Neural cell (in vitro differentiated cells): ENCODE results near the gene SLITRK5. TPM values are rescaled to one million over a fixed set of nuclear protein-coding genes. Genes with fewer than 3 reads are reported as not detected.

Experiments used
- H2AFZ ChIP-seq: fragments of 200-600, 300-800 bp; sonication (generic), shearing (Covaris generic); 2 replicates; pipeline ENCODE4 v1.6.0; 2014; ENCODE audit warnings: low read depth, mild to moderate bottlenecking, antibody characterized with exemption, low read length, moderate library complexity
- H3F3A ChIP-seq: fragments of 200-600 bp; shearing (Covaris generic); 2 replicates; pipeline ENCODE4 v1.6.1; 2016; ENCODE audit warnings: mild to moderate bottlenecking, moderate library complexity, mixed read lengths, antibody characterized with exemption, low read length; ENCODE audit not compliant: insufficient read depth, poor library complexity, severe bottlenecking
- H3K27ac ChIP-seq: fragments of 200-600, 300-800 bp; sonication (generic), shearing (Covaris generic); 2 replicates; pipeline ENCODE4 v1.5.1; 2014; ENCODE audit warnings: mild to moderate bottlenecking, low read length, moderate library complexity
- H3K27me3 ChIP-seq: fragments of 300-800, 200-600 bp; sonication (generic), shearing (Covaris generic); 2 replicates; pipeline ENCODE4 v1.6.0; 2014; ENCODE audit warnings: mild to moderate bottlenecking, low read depth, low read length, moderate library complexity; ENCODE audit not compliant: insufficient read depth
- H3K36me3 ChIP-seq: fragments of 300-800, 200-600 bp; sonication (generic), shearing (Covaris generic); 2 replicates; pipeline ENCODE4 v1.5.1; 2014; ENCODE audit warnings: mild to moderate bottlenecking, antibody characterized with exemption, low read length, moderate library complexity; ENCODE audit not compliant: insufficient read depth
- H3K4me2 ChIP-seq: fragments of 300-800, 200-600 bp; sonication (generic), shearing (Covaris generic); 2 replicates; pipeline ENCODE4 v1.6.0; 2014; ENCODE audit warnings: mild to moderate bottlenecking, low read length
- H3K4me3 ChIP-seq: fragments of 300-800, 200-600 bp; sonication (generic), shearing (Covaris generic); 2 replicates; pipeline ENCODE4 v1.5.1; 2014; ENCODE audit warnings: mild to moderate bottlenecking, low read length, moderate library complexity
- H3K79me2 ChIP-seq: fragments of 200-600 bp; shearing (Covaris generic); replicated peaks from 2 replicates; pipeline ENCODE4 v1.6.0; 2014; ENCODE audit warnings: mild to moderate bottlenecking, low read length, moderate library complexity; ENCODE audit not compliant: insufficient read depth
- H3K9ac ChIP-seq: fragments of 300-800, 200-600 bp; sonication (generic), shearing (Covaris generic); 2 replicates; pipeline ENCODE4 v1.6.1; 2016; ENCODE audit warnings: mild to moderate bottlenecking, low read length, mixed read lengths
- H3K9me2 ChIP-seq: fragments of 200-600 bp; shearing (Covaris generic); 2 replicates; pipeline ENCODE4 v1.6.1; 2016; ENCODE audit warnings: mild to moderate bottlenecking, low read length, mixed read lengths; ENCODE audit not compliant: insufficient read depth
- H3K9me3 ChIP-seq: fragments of 200-600, 300-800 bp; sonication (generic), shearing (Covaris generic); 2 replicates; pipeline ENCODE4 v1.6.1; 2016; ENCODE audit warnings: mild to moderate bottlenecking, mixed run types, low read length, moderate library complexity, mixed read lengths
- H4K20me1 ChIP-seq: fragments of 200-600 bp; shearing (Covaris generic); 2 replicates; pipeline ENCODE4 v1.6.1; 2016; ENCODE audit warnings: mild to moderate bottlenecking, mixed run types; ENCODE audit not compliant: insufficient read depth
- CTCF ChIP-seq: fragments of 450-650 bp; IDR thresholded peaks from 2 replicates; pipeline ENCODE4 v1.5.1; 2014; ENCODE audit warnings: antibody characterized with exemption, mild to moderate bottlenecking, moderate library complexity; ENCODE audit not compliant: poor library complexity, severe bottlenecking
- EP300 ChIP-seq: fragments of 450-650 bp; conservative IDR thresholded peaks from 2 replicates; pipeline ENCODE4 v1.6.1; 2014; ENCODE audit warnings: antibody characterized with exemption, mild to moderate bottlenecking, moderate library complexity; ENCODE audit not compliant: poor library complexity, severe bottlenecking
- EZH2 ChIP-seq: fragments of 200-600, 300-800 bp; shearing (Covaris generic), sonication (generic); IDR thresholded peaks from 2 replicates; pipeline ENCODE4 v1.6.1; 2014; ENCODE audit warnings: antibody characterized with exemption, low read length, borderline replicate concordance, mild to moderate bottlenecking; ENCODE audit not compliant: insufficient read depth, poor library complexity, severe bottlenecking
- MXI1 ChIP-seq: fragments of 450-650 bp; conservative IDR thresholded peaks from 2 replicates; pipeline ENCODE4 v1.6.1; 2014; ENCODE audit warnings: antibody characterized with exemption, mild to moderate bottlenecking; ENCODE audit not compliant: poor library complexity, severe bottlenecking
- POLR2AphosphoS5 ChIP-seq: IDR thresholded peaks from 2 replicates; pipeline ENCODE4 v1.6.1; 2012
- RAD21 ChIP-seq: fragments of 450-650 bp; conservative IDR thresholded peaks from 2 replicates; pipeline ENCODE4 v1.6.1; 2014; ENCODE audit warnings: antibody characterized with exemption, mild to moderate bottlenecking, moderate library complexity
- REST ChIP-seq: IDR thresholded peaks from 2 replicates; pipeline ENCODE4 v1.6.1; 2012; ENCODE audit warnings: borderline replicate concordance
- SMC3 ChIP-seq: fragments of 450-650 bp; conservative IDR thresholded peaks from 2 replicates; pipeline ENCODE4 v1.6.1; 2014; ENCODE audit warnings: antibody characterized with exemption, mild to moderate bottlenecking, moderate library complexity; ENCODE audit not compliant: poor library complexity
- TAF1 ChIP-seq: IDR thresholded peaks from 2 replicates; pipeline ENCODE4 v1.6.1; 2012; ENCODE audit warnings: low read depth
- polyA plus RNA-seq: library from polyadenylated mRNA; depleted of rRNA; stranded (reverse); fragments of >200 nt; gene quantifications from 2 replicates; pipeline ENCODE4 v1.2.3, GENCODE V29; 2014

Gene SLITRK5
- polyA plus RNA-seq, 1 donor from 2014 or later: 4.3 TPM

GRCh38 chr13:87671753-87672605 is 808 bp downstream of the SLITRK5 start:
- Histone ChIP-seq H3K4me2 (no peak overlapping the region), H2AFZ (peak overlapping the region; percentile 74), H4K20me1 (no peaks in the 10 kb centered on the region), H3K36me3 (peaks cover 14% of the 10 kb centered on the region), H3K9me2 (no peaks in the 10 kb centered on the region), H3K27ac (peak overlapping the region; percentile 45), H3K4me3 (peak overlapping the region; percentile 93), H3K79me2 (no peaks in the 10 kb centered on the region), H3K9ac (peak overlapping the region; percentile 70), H3K27me3 (peaks cover 18% of the 10 kb centered on the region), H3K9me3 (peaks cover 11% of the 10 kb centered on the region), H3F3A (peaks cover 7% of the 10 kb centered on the region)
- TF ChIP-seq CTCF (no peak), REST (no peak), MXI1 (no peak), TAF1 (no peak), EP300 (no peak), POLR2AphosphoS5 (no peak), RAD21 (no peak), EZH2 (no peak), SMC3 (no peak)

- no peak for TF ChIP-seq RAD21
- TF ChIP-seq POLR2AphosphoS5: peak; percentile 45
- no peak for TF ChIP-seq REST
- Histone ChIP-seq H3K9ac (peak overlapping the region; percentile 70), H3K36me3 (peaks cover 15% of the 10 kb centered on the region), H2AFZ (no peak overlapping the region), H3K4me2 (peak overlapping the region; percentile 70), H3F3A (peaks cover 7% of the 10 kb centered on the region), H3K27ac (peak overlapping the region; percentile 52), H3K9me3 (peaks cover 11% of the 10 kb centered on the region), H3K27me3 (peaks cover 35% of the 10 kb centered on the region), H3K9me2 (no peaks in the 10 kb centered on the region), H3K79me2 (peaks cover under 1% of the 10 kb centered on the region), H3K4me3 (peak overlapping the region; percentile 93), H4K20me1 (no peaks in the 10 kb centered on the region)
Observed at GRCh38 chr13:87674247-87674738, 3.1 kb downstream of the SLITRK5 start.
